Mucosa of rectum (tissue), 2 donors: ENCODE results near the gene VSX1.

ENCODE experiments used
- H3K27ac ChIP-seq, 2 donors: one replicate each; pipeline ENCODE4 v1.7.0; 2013; ENCODE audit warnings: inconsistent platforms in 2 of 2, low read depth in 2 of 2, low read length in 2 of 2
- H3K27me3 ChIP-seq, 2 donors: one replicate each; pipeline ENCODE4 v1.7.0; 2013; ENCODE audit warnings: low read length in 2 of 2; ENCODE audit not compliant: control insufficient read depth in 2 of 2, insufficient read depth in 2 of 2
- H3K36me3 ChIP-seq, 2 donors: one replicate each; pipeline ENCODE4 v1.7.0; 2013; ENCODE audit warnings: low read length in 2 of 2; ENCODE audit not compliant: control insufficient read depth in 2 of 2, insufficient read depth in 2 of 2
- H3K4me1 ChIP-seq, 2 donors: one replicate each; pipeline ENCODE4 v1.7.0; 2013; ENCODE audit warnings: low read length in 2 of 2, mild to moderate bottlenecking in 1 of 2; ENCODE audit not compliant: control insufficient read depth in 2 of 2, insufficient read depth in 2 of 2
- H3K4me3 ChIP-seq, 2 donors: one replicate each; pipeline ENCODE4 v1.7.0; 2013; ENCODE audit warnings: low read length in 2 of 2
- H3K9ac ChIP-seq, 2 donors: one replicate each; pipeline ENCODE4 v1.7.0; 2013; ENCODE audit warnings: low read length in 2 of 2, low read depth in 1 of 2, mild to moderate bottlenecking in 1 of 2
- H3K9me3 ChIP-seq, 2 donors: one replicate each; pipeline ENCODE4 v1.7.0; 2013; ENCODE audit warnings: low read length in 2 of 2; ENCODE audit not compliant: control insufficient read depth in 2 of 2
- donor health status: healthy.
- donor health status: Normal muscosa, but diverticular disease.

VSX1 gene

DNA sequence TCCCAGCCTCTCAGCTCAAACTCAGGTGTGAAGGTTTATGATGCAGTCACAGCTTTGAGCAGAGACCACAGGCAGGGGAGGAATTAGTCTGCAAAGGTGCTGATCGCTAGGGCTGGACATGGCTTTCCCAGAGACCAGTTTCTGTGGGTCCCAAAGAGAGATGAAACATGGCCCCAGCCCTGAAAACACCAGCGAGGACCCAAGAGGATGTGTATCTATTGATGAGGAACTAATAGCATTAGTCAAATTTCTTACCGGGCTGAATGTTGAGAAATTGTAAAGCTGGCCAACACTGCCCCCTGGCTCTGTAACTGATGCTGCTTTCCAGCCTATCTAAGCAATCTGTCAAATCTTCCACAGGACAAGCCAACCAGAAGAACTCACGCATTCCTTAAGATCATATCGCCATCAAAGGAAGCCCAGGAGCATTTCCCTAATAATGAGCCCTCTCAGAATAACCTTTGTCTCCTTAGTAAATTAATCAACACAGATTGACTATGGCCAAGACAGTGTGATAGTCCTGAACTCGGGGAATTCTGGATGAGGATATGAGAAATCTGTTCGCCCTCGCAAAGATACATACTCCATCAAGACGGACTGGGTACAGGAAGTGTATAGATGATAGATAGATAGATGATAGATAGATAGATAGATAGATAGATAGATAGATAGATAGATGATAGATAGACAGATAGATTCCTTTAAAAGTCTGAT, 16.2 kb downstream of the VSX1 start:
- Histone ChIP-seq H3K4me3 (no peak overlapping the region), H3K9ac (no peak overlapping the region), H3K9me3 (no peaks in the 10 kb centered on the region), H3K27ac (no peak overlapping the region), H3K4me1 (peaks cover 7 to 9% of the 10 kb centered on the region in 2 donors), H3K36me3 (no peaks in the 10 kb centered on the region), H3K27me3 (peaks cover 7 to 9% of the 10 kb centered on the region in 2 donors)

DNA sequence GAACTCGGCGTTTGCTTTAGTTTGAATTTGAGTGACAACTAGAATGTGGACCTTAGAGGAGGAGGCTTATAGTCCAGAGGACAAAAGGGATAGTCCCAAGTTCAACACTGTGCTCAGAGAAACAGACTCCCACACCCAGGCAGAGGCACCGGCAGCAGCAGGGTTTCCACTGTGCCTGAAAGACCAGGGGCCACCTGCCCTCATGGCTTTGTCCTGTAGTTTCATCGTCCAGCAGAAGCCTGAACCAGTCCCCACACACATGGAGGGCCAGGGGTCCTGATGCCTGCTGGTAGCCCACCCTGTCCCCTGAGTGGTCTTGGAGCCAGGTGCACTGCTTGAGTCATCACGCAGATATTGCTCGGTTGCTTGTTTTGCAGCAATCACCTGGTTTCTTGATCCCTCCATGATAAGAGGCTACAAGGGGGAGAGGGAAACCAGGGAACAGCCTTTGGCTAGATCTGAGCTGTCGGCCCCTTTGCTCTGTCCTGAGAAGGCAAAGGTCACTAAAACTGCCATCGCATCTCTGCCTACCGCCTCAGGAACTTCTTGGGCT, 16.8 kb downstream of the VSX1 start:
- Histone ChIP-seq H3K27ac (no peak overlapping the region), H3K4me1 (peaks cover 7 to 9% of the 10 kb centered on the region in 2 donors), H3K27me3 (peaks cover 4 to 8% of the 10 kb centered on the region in 2 donors), H3K9ac (no peak overlapping the region), H3K9me3 (no peaks in the 10 kb centered on the region), H3K4me3 (no peak overlapping the region), H3K36me3 (no peaks in the 10 kb centered on the region)

DNA sequence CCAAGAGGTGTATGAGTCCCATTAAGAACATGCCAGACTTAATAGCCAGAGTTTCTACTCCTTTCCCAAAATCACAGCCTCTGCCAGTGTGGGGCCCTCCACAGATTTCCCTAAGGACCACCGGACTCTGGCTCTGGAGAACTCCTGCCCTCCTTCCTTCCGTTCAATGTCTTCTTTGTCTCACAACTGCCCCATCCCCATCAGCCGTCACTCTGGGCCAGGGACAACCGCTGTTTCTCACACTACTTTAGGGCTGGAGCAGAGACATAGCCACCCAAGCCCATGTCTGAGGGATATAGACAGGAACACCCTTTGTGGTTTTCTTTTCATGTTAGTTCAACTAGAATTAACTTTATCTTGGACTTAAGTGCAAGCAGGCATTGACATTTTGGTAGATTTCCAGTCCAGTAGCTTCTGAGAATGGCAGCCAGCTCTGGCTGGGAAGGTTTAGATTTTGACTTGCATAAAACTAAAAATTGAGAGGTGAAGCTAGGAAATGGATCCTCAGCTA, 17.3 kb downstream of the VSX1 start:
- H3K4me3 ChIP-seq: no peak overlapping the region
- no peaks in the 10 kb centered on the region for H3K9me3 ChIP-seq
- peaks cover 7 to 9% of the 10 kb centered on the region in 2 donors for H3K4me1 ChIP-seq
- no peak overlapping the region for H3K9ac ChIP-seq
- peaks cover 3 to 4% of the 10 kb centered on the region in 2 donors for H3K27me3 ChIP-seq
- H3K27ac ChIP-seq: no peak overlapping the region
- H3K36me3 ChIP-seq: no peaks in the 10 kb centered on the region

DNA sequence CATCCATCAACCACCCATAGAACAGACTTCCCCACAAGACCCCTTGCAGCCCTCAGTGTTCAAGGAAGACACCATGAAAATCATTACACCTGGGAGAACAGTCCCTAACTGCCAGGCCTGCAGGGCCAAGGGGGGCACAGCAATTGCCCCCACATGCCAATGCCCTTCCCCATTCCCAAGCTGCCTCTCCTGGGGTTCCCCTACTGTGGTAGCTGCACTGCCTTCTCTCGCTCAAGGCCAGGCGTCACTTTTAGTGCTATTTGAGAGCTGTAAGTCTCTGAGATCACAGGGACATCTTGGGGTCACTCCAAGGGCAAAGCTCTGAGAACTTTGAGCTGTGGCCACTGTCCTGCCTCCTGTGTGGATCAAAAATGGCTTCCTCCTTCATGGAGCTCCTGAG, 18.0 kb downstream of the VSX1 start:
- Histone ChIP-seq H3K36me3 (no peaks in the 10 kb centered on the region), H3K9me3 (no peaks in the 10 kb centered on the region), H3K4me3 (no peak overlapping the region), H3K4me1 (peaks cover 7 to 13% of the 10 kb centered on the region in 2 donors), H3K27me3 (peaks cover 0 to 4% of the 10 kb centered on the region in 2 donors), H3K9ac (no peak overlapping the region), H3K27ac (no peak overlapping the region)

DNA sequence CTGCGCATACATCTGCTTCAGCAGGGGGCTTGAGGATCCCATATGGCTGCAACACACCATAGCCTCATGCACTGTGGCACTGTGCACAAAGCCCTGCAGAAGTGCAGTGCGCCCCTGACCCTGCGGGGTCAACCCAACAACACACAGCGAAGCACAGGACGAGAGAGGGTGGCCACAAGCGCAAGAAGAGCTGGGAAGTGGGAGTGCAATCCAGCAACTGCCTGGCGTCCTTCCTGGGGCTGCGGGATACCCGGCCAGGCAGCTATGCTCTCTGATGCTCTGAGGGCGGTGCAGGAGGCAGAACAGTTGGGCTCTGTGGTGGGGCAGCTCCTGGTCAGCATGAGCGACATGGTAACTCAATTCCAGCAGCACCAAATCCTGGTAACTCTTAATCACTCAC, 18.4 kb downstream of the VSX1 start:
- Histone ChIP-seq H3K4me3 (no peak overlapping the region), H3K4me1 (peaks cover 9 to 15% of the 10 kb centered on the region in 2 donors), H3K36me3 (no peaks in the 10 kb centered on the region), H3K27ac (no peak overlapping the region), H3K9ac (no peak overlapping the region), H3K27me3 (peaks cover 0 to 4% of the 10 kb centered on the region in 2 donors), H3K9me3 (no peaks in the 10 kb centered on the region)

DNA sequence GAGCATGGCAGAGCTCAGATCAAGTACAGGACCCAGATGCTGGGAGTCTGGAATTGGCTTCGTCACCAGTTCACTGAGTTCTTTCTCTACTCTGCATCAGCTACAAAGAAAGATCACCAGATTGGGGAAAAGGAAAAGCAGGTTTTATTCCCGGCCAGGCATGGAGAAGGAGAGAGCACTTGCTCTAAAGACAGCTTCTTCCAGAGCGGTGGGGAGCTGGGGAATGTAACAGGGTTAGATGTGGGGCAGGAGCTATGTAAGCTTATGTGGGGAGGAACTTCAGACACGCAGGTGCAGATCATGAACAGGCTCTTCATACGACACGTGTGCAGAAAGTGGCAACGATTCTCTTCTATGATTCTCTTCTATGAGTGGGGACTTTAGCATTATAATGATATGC, 19.1 kb downstream of the VSX1 start:
- Histone ChIP-seq H3K36me3 (no peaks in the 10 kb centered on the region), H3K27me3 (peaks cover 0 to 3% of the 10 kb centered on the region in 2 donors), H3K9ac (no peak overlapping the region), H3K27ac (no peak overlapping the region), H3K4me1 (peaks cover 10 to 17% of the 10 kb centered on the region in 2 donors), H3K4me3 (no peak overlapping the region), H3K9me3 (no peaks in the 10 kb centered on the region)

DNA sequence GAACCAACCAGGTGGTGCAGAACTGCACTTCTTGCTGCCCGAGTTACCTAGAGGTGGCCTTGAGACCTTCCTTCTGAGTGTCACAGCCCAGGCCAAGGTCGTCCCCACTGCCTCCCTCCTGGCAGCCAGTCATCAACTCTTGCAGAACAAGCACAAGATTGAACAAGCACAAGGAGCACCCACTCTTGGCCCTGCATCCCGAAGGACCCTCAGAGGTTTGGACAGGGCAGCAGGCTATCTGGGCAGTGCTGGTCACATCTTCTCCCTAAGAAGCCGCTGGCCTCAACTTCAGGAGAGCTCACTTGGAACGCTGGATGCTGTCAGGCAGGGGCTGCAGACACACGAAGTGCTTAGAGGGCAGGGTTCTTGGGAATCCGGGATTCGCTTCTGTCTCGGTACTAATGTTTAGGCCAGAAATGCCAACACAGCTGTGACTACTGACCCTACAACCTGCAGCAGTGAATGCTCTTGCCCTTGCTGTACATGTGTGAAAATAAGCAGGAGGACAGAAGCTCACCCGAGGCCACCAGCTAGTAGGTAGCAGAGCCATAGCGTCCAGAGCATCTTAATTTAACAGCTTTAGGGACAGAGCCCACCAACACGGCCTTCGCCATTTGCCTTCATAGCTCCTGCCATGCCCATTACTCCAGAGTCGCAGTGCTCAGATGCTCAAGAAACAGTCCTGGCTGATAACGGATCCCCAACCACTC, 20.0 kb downstream of the VSX1 start:
- H3K9ac ChIP-seq: no peak overlapping the region
- no peaks in the 10 kb centered on the region for H3K36me3 ChIP-seq
- peaks cover 11 to 17% of the 10 kb centered on the region in 2 donors for H3K4me1 ChIP-seq
- H3K4me3 ChIP-seq: no peak overlapping the region
- no peaks in the 10 kb centered on the region for H3K9me3 ChIP-seq
- H3K27me3 ChIP-seq: no peaks in the 10 kb centered on the region
- no peak overlapping the region for H3K27ac ChIP-seq

DNA sequence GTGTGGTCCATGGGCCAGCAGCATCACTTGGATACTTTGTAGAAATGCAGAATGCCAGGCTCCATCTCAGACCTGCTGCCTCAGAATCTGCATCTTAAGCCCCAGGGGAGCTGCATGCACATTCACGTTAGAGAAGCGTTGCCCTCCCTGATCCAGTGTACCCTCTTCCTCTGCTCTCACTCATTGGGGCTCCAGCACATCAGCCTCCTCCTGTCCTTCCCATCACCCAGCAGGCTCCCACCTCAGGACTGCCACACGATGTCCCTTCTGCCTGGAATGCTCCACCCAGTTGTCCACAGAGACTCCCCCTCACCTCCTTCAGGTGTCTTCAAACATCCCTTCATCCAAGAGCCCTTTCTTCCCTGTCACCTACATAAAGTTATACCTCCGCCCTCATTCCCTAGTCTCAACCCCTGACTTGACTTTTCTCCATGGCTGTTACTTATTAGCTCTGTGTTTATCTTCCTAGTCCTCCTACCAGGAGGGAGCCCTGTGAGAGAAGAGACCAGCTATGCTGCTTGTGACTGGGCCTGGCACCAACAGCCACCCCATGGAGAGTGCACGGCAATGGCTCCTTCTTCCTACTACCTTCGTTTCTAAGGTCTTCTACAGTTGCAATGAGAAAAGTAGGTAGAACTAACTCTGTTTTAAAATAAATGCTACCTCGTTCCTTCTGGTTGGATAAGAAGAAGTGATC, 20.7 kb downstream of the VSX1 start:
- no peak overlapping the region for H3K4me3 ChIP-seq
- H3K27me3 ChIP-seq: no peaks in the 10 kb centered on the region
- no peak overlapping the region for H3K27ac ChIP-seq
- no peaks in the 10 kb centered on the region for H3K36me3 ChIP-seq
- peaks cover 17 to 24% of the 10 kb centered on the region in 2 donors for H3K4me1 ChIP-seq
- H3K9ac ChIP-seq: no peak overlapping the region
- H3K9me3 ChIP-seq: no peaks in the 10 kb centered on the region

DNA sequence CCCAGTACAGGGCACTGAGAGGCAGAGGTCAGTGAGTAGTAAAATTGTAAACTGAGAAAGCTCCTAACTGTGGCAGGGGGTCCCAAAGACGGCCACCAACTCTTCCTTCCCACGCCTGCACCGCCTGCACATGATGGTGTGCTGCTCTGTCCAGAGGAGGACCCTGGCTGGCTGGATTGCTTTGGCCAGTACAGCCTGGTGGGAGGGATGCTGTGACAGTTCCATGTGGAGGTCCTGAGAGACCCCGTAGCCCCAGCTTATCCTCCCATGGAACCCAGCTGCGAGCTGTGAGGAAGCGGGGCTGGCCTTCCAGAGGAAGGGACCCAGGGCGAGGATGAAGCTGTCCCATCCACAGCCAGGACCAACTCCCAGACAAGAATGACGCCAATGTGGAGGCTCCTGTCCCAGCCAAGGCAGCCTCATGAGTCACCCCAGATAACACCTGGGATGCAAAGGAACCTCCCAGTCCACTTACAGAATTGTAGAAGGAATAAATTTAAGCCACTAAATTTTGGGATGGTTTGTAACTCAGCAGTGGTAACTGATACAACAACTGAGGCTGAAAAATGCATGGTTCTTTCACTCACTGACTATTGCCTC, 22.0 kb downstream of the VSX1 start:
- no peak overlapping the region for H3K27ac ChIP-seq
- H3K27me3 ChIP-seq: no peaks in the 10 kb centered on the region
- no peak overlapping the region for H3K4me3 ChIP-seq
- H3K9me3 ChIP-seq: no peaks in the 10 kb centered on the region
- peaks cover 21 to 30% of the 10 kb centered on the region in 2 donors for H3K4me1 ChIP-seq
- peaks cover 0 to 2% of the 10 kb centered on the region in 2 donors for H3K36me3 ChIP-seq
- H3K9ac ChIP-seq: no peak overlapping the region
